ENCODE measurements around the gene PAAF1.

The PAAF1 gene

DNA sequence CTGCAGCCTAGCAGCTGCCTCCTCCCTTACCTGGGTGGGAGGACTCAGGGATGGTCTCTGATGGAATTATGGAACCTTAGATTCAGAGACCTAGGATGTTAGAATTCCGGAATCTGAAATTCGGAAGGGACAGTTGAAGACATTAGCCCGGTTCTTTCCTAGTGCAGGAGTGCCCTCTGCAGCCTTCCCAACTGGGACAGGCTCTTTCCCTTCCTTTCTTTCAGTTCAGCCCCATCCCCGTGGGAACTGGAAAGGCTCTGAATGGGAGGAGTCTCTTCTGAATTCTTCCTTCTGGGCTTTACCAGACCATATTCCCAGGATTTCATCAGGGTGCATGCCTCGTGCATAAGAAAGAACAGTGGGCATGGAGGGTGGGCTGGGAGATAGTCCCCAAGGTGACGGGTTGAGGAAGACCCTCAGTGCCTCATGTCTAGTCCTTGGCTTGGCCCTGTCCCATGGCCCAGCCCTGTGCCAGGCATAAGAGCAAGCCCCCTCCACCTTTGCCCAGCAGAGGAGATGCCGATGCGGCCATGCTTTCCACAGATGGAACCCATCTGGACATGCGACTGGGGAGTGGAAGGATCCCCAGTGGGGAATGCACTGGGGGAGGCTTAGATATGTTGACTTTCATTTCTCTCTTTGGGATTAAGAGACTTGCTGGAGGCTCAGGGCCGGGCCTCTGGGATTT lies 88.4 kb downstream of the PAAF1 start:
- in situ Hi-C loops (cut with HindIII; ENCODE audit: low sequenced_read_pairs): no loop called here
- TF ChIP-seq, protein P1, sequence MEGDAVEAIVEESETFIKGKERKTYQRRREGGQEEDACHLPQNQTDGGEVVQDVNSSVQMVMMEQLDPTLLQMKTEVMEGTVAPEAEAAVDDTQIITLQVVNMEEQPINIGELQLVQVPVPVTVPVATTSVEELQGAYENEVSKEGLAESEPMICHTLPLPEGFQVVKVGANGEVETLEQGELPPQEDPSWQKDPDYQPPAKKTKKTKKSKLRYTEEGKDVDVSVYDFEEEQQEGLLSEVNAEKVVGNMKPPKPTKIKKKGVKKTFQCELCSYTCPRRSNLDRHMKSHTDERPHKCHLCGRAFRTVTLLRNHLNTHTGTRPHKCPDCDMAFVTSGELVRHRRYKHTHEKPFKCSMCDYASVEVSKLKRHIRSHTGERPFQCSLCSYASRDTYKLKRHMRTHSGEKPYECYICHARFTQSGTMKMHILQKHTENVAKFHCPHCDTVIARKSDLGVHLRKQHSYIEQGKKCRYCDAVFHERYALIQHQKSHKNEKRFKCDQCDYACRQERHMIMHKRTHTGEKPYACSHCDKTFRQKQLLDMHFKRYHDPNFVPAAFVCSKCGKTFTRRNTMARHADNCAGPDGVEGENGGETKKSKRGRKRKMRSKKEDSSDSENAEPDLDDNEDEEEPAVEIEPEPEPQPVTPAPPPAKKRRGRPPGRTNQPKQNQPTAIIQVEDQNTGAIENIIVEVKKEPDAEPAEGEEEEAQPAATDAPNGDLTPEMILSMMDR (IDR thresholded peaks at IDR 0.05; ENCODE audit: low read depth, low read length): no peak
- H3K4me3 ChIP-seq (ENCODE audit: low read depth, low read length): no peak overlapping the region
- DNase-seq (ENCODE audit: low read depth, low spot score): no peak

DNA sequence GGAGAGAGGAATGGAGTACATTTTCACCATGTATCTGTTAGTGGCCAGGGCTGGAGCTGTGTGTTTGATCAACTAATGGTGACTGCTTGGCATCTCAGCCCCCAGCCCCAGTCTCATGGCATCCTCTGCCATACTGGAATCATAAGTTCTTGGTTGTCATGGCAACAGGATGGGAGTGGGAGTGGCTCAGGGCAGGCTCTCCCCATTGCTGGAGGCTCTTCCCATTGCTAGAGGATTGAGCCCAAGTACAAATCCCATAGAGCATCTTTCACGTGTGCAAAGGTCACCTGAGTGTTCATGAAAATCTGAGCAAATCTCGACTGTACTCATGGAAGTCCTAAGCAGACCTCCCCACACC lies 88.9 kb downstream of the PAAF1 start:
- DNase-seq (ENCODE audit: low read depth, low spot score): no peak
- TF ChIP-seq, protein P1 (IDR thresholded peaks at IDR 0.05; ENCODE audit: low read depth, low read length): no peak
- in situ Hi-C loops (cut with HindIII; ENCODE audit: low sequenced_read_pairs): no loop called here
- no peak overlapping the region for H3K4me3 ChIP-seq (ENCODE audit: low read depth, low read length)

DNA sequence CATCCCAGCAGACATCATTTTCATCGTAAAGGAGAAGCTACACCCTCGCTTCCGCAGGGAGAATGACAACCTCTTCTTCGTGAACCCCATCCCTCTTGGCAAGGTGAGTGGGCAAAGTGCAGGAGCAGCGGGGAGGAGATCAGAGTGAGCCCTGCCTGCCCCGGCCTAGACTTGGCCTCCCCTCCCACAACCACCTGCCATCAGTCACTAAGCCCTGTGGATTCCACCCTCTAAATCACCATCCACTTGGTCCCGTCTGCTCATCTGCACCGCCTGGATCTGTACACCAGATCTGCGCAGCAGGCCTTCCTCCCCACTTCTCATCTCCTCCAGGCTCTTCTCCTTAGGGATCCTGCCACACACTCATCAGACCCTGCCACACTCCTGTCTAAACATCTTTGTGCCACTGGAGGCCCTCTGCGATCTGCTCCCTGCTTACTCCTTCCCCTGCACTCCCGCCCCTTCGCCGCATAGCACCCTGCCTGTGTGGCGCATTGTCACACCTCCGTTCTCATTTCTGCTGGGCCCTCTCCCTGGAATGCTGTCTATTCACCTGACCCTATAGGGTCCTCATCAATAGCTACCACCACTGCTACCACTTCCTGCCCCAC lies 91.7 kb downstream of the PAAF1 start:
- no peak overlapping the region for H3K4me3 ChIP-seq (ENCODE audit: low read depth, low read length)

DNA sequence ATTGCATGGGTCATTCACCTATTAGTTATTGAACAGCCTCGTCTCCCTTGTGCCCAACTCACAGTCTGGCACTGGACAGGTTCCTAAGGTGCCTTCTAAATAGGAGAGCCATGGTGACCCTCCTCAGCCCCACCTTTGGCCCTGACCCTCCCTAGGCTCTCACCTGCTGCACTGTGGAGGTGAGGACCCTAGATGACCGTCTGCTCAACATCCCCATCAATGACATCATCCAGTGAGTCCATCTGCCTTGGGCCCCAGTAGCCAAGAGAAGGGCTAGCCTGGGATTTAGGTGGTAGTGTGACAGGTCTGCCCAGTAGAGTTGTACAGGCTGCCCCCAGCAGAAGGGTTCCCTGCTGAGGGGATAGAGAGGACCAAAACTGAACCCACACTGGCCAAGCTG lies 92.3 kb downstream of the PAAF1 start:
- no peak overlapping the region for H3K4me3 ChIP-seq (ENCODE audit: low read depth, low read length)
- no peak for DNase-seq (ENCODE audit: low read depth, low spot score)
- in situ Hi-C loops (cut with HindIII; ENCODE audit: low sequenced_read_pairs): no loop called here
- TF ChIP-seq, protein P1 (IDR thresholded peaks at IDR 0.05; ENCODE audit: low read depth, low read length): no peak

More for the DNA sequence above, 91.7 kb downstream of the PAAF1 start:
- no peak for DNase-seq (ENCODE audit: low read depth, low spot score)
- in situ Hi-C loops (cut with HindIII; ENCODE audit: low sequenced_read_pairs): no loop called here
- TF ChIP-seq, protein P1 (IDR thresholded peaks at IDR 0.05; ENCODE audit: low read depth, low read length): no peak

DNA sequence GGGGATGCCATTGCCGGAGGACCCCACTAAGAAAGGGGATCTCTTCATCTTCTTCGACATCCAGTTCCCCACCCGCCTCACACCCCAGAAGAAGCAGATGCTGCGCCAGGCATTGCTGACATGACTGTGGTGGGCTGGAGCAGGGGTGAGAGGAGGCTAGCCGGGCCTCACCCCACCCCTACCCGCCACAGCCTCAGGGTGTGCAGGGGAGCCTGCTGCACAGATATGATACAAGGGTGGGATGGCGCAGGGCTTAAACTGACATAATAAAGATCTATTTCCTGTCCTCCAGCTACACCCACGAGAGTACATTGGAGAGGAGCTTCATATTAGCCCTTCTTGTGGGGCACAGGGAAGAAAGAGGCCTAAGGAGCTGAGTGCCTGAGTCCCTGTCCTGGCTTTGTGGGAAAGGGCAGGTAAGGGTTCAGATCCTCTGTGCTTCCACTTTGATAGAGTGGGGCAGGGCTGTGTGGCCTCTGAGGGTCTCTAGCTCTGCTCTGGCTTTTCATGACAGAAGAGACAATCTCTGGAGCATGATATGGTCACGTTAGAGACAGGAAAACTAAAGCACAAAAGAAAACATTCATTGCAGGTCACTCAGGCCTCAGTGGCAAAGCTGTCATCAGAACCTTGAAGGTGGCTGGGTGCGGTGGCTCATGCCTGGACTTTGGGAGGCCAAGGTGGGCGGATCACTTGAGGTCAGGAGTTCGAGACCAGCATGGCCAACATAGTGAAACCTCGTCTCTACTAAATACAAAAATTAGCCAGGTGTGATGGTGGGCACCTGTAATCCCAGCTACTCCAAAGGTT lies 93.4 kb downstream of the PAAF1 start:
- in situ Hi-C loops (cut with HindIII; ENCODE audit: low sequenced_read_pairs): no loop called here
- DNase-seq (ENCODE audit: low read depth, low spot score): no peak
- no peak overlapping the region for H3K4me3 ChIP-seq (ENCODE audit: low read depth, low read length)

DNA sequence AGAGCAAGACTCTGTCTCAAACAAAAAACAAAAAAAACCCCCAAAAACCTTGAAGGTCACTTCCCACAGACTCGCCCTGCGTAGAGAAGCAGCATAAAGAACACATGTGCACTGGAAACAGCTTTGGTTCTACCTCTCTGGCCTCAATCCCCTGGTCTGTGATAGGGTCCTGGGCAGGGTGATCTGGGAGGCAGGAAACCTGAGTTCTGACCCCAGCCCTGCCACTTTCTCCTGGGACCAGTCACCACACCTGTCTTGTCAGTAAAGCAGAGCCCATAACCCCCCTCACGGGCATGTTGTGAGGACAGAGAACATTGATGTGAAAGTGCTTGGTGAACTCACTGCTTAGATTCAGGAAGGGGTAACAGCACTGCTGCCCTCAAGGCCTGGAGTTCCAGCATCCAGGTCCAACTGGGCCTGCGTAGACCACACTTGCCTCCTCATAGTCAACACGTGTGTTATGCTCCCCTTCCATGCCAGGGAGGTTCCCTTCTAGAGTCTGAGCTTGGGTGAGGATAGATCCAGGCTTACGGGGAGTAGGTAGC lies 94.4 kb downstream of the PAAF1 start:
- TF ChIP-seq, protein P1 (IDR thresholded peaks at IDR 0.05; ENCODE audit: low read depth, low read length): no peak
- H3K4me3 ChIP-seq (ENCODE audit: low read depth, low read length): no peak overlapping the region
- in situ Hi-C loops (cut with HindIII; ENCODE audit: low sequenced_read_pairs): no loop called here
- no peak for DNase-seq (ENCODE audit: low read depth, low spot score)

More for the DNA sequence above, 93.4 kb downstream of the PAAF1 start:
- TF ChIP-seq, protein P1 (IDR thresholded peaks at IDR 0.05; ENCODE audit: low read depth, low read length): no peak
